Right forelimb (tissue), 1 donor: ENCODE results near the gene PDCD5.
"Not testable (repeated sequence)": the region's sequence is repeated elsewhere in the genome, so short reads cannot be mapped to it uniquely, and the experiment has no call there.

ENCODE experiments used
- DNase-seq: peaks from one replicate; pipeline ENCODE4 v3.0.0-alpha.2; 2018

The PDCD5 gene, protein sequence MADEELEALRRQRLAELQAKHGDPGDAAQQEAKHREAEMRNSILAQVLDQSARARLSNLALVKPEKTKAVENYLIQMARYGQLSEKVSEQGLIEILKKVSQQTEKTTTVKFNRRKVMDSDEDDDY

DNA sequence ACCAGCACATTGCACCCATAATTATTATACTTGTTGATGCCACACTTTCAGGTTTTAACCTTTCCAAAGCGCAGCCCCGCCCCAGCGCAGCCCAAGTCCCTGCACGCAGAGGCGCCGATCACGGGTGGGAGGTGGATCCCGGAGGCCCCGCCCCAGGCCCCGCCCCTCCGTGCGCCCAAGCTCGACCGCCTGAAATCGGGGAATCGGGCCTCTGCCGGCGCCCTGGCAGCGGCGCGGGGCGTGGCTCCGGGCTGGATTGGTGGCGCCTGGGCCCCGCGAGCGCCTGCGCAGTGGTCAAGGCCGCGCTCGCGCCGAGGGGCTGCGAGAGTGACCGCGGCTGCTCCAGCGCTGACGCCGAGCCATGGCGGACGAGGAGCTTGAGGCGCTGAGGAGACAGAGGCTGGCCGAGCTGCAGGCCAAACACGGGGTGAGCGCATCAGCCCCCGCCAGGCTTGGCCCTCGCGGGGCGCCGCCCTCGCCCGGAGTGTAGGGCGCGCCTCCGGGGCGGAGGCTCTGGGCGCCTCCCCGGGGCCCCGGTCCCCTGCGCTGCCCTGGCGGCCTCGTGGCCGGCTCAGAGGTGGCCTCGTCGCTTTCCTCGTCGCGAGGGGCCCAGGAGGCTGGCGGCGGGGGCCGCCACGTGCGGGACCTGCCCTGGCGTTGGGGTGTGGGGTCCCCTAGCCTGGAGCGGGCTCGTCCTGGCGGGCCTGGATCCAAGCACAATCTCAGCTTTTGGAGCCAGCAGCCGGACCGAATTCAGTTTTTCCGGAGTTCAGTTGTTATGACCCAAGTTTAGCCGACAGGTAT lies at the start of gene PDCD5:
TSS of gene PDCD5 (plus strand) at position 290 of the 804 bp plus-strand sequence. CDS start at position 362, 72 bp downstream.
- peak; percentile 96 for DNase-seq

DNA sequence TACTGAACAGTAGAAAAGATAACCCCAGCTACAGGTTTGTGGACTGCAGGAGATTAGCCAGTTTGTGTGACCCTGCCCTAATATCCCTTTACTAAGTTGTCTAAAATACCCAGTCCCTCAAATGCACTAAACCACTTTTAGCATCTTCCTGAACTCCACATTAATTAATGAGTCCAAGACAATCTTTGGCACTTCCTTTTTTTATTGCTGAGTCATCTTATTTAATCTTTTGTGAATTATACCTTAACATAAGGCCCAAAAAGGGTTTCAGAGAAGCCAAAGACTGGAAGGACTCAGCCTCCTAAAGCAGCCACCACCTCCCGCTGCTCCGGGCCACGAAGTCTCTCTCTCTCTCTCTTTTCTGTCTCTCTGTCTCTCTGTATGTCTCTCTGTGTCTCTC lies 48.8 kb upstream of the PDCD5 start:
- DNase-seq = no peak

DNA sequence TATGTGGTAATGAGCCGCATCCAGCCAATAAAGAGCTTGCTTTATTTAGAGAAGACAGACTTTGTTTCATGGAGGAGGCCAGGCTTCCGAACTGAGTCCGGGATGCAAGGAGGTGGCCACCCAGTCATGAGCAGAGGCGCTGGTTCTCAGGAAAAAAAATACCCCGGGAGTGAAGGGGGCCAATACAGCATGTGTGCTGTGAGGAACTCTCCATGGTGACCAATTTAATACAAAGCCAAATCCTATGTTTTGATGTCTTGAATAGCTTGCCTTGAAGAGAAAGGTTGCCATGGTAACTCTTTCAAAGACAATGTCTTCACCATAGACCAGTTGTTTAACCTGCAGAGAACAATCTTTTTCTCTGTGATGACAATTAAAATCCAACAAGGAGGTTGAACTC lies 43.4 kb upstream of the PDCD5 start:
- DNase-seq = no peak

DNA sequence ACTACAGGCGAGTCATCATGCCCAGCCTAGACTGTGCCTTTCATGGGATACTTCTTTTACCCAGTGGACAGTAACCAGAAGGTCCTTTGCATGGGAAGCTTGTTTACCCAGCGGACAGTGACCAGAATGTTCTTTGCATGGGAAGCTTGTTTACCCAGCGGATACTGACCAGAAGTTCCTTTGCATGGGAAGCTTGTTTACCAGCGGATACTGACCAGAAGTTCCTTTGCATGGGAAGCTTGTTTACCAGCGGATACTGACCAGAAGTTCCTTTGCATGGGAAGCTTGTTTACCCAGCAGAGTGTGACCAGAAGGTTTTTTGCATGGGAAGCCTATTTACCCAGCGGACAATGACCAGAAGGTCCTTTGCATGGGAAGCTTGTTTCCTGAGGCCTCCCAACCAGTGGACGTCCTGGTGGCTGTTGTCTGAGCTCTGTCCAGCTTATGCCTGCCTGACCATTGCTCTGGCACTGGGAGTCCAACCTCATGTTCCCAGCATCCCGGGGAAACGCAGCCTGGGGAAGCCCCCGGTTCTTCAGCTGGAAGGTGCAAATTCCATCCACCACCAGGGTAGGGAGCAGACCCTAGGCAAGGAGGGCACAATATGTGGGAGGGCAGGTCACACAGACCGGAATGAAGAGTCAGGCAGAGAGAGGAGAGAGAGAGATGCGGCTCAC lies 41.6 kb upstream of the PDCD5 start:
- no peak for DNase-seq

DNA sequence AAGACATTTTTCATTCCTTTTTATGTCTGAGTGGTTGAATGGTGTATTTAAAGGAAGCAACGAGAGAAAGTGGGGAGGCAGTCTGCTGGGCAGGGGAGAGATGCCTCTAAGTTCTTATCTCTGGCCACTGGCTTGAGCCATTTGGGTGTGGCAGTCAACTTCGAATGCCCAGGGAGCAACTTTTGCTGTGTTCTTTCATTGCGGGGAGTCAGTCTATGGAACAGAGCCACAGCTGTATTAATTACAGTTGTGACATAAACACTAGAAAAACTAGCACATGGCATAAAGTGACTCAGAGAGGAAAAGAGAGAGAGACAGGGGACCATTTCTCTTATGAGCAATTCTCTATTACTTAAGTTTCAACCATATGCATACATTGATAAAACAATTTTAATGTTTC lies 40.4 kb upstream of the PDCD5 start:
- DNase-seq = no peak

DNA sequence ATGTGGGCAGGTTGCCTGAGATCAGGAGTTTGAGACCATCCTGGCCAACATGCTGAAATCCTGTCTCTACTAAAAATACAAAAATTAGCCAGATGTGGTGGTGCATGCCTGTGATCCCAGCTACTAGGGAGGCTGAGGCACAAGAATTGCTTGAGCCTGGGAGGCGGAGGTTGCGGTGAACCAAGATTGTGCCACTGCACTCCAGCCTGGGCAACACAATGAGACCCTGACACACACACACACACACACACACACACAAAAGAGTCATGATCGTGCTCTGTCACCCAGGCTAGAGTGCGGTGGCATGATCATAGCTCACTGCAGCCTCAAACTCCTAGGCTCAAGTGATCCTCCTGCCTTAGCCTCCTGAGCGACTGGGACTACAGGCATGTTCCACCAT lies 39.6 kb upstream of the PDCD5 start:
- DNase-seq = not testable (repeated sequence)

DNA sequence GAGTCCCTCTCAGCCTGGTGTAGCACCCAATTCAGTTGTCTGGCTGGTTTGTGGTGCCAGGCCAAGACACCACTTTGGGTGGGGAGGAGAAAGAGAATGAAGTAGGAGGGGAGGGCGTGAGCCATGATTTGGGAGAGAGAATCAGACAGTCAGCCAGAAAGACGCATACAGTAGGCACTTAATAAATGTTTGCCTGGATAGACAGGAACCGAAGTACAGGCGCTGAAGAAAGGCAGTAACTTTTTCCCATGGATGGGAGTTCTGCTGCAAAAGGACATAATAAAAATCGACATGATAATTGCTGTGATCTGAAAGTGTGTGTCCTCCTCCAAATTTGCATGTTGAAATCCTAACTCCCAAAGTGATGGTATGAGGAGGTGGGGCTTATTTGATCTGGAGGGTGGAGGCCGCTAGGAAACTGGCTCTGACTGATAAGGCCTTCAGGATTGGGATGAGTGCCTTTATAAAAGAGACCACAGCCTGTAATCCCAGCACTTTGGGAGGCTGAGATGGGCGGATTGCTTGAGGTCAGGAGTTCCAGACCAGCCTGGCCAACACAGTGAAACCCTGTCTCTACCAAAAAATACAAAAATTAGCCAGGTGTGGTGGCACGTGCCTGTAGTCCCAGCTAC lies 38.4 kb upstream of the PDCD5 start:
- DNase-seq = no peak

DNA sequence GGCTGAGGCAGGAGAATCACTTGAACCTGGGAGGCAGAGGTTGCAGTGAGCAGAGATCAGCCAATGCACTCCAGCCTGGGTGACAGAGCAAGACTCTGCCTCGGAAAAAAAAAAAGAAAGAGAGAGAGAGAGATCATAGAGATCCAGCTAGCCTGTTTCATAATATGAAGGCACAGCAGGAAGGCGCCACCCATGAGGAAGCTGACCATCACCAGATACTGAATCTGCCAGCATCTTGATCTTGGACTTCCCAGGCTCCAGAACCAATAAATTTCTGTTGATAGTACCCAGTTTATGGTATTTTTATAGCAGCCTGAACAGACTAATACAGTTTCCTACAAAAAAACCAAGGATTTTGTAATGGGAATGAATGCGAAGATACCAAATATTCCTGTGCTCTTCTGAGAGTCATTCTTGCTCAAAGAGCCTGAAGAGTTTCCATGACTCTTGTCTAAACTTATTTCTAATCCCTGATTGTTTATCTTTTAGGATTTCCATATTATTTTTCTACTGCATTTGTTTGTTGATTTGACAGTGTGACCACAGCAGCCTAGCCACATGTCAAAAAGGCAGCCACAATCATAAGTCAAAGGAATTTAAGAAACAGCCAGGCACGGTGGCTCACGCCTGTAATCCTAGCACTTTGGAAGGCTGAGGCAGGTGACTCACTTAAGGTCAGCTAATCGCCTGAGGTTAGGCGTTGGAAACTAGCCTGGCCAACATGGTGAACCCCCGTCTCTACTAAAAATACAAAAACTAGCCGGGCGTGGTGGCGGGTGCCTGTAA lies 37.7 kb upstream of the PDCD5 start:
- DNase-seq = no peak

DNA sequence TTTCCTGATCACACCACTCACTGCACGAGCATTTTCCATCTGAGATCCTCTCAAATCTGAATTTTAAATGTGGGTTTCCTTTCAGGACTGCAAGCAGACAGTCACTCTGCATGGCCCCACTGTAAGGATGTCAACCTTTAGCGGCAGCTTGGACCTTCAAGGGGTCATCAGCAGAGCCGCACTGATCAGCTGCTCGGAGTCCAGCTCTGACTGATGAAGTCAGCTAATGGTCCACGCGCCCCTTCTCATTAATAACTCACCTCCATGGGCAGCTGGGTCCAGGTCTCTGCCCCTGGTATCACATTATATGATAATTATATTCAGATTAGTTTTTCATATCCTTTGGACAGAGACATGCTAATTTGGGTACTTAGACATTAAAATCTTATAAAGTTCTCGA lies 36.1 kb upstream of the PDCD5 start:
- no peak for DNase-seq

DNA sequence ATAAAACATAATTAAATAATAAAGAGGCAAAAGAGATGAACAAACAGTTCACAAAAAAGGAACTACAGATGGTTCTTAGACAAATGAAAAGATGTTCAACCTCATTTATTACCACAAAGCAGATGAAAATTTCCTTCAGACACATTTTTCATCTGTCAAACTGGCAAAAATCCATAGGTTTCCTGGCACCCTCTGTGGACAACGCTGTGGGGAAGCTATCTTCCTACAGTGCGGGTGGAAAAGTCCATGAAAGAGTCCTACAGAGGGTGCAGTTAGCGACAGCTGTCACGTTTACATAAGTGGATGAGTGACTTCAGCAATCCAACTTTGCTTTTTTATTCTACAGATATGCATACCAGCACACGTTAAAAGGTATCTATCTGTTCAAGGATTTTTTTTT lies 30.3 kb upstream of the PDCD5 start:
- DNase-seq = no peak

DNA sequence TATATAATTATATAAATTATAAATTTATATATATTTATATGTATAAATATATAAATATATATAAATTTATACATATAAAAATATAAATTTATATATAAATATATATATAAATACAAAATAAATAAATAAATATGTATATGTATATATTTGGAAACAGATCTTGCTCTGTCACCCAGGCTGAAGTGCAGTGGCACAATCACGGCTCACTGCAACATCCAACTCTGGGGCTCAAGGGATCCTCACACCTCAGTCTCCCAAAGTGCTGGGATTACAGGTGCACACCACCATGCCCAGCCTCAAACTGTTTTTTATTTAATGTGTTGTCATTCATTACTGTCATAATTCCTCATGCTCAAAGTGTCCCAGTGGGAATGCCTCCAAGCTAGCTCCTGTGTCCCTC lies 25.2 kb upstream of the PDCD5 start:
- DNase-seq = no peak

DNA sequence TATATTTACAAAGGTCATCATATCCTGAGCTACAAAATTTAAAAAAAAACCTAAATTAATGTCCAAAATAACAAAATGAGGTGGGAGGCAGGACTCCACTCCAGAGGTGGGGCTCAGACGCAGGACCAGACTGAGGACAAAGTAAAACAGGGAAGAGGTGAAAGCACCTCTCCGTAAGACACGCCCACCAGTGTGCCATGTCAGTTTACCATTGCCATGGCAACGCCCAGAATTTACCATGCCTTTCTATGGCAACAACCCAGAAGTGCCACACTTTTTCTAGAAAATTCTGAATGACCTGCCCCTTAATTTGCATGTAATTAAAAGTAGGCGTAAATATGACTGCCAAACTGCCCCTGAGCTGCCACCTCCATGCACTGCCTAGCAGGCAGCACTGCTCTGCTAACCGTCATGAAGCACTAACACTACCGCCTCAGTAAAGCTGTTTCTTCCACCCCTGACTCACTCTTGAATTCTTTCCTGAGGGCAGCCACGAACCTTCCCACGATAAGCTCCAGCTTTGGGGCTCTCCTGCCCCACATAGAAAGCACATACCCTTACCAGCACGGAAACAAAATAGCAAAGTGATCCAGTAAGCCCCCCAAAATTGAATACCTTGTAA lies 22.3 kb upstream of the PDCD5 start:
- DNase-seq = no peak

DNA sequence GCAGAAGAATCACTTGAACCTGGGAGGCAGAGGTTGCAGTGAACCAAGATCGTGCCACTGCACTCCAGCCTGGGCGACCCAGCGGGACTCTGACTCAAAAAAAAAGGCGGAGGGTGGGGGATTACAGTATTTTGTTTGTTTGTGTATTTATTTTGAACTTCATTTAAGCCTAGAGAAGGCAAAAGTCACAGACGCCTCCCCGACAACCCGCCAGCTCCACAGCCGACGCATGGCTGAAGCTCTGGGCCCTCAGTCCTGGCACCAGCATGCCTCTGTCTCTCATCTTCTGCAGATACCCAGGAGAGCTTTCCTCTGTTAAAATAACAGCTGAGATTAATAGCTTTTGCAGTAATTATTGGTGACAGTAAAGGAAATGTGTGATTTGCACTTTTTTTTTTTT lies 17.2 kb upstream of the PDCD5 start:
- DNase-seq = no peak

DNA sequence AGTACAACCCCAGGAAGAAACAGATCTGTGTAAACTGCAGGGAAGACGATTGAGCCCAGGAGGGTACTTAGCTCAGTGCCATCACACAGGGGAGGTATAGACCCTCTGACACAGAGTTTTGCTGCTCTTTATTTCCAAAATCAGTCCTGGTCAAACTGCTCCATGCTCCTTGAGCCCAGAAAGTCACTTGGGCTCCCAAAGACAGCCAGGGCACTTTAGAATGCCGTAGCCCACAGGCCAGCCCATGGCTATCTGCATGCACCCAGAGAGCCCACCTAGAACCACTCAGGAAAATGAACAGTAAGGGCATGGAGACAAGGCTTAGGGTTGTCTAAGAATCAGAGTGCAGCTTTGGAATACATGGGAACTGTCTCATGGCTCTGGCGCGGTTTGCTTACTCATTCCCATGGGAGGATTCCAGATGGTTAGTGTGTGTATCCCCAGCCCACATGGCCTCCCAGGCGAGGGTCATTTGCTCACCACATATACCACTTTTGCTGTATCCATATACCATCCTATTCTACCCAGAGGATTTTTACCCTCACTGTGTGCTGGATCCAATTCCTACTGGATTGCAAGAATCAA lies 14.7 kb upstream of the PDCD5 start:
- DNase-seq = no peak

DNA sequence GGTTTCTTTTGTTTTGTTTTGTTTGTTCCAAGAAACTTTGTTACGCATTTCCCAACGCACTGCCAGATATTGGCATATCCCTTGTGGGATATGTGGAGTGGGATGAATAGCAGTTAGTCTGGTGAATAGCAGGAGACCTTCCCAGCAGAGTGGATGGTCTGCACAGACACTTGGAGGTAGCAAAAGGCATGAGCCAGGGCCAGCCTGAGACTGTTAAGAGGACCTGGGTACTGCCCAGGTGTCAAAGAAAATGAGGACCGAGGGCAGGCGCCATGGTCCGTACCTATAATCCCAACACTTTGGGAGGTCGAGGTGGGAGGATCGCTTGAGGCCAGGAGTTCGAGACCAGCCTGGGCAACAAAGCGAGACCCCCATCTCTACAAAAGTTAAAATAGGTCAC lies 13.5 kb upstream of the PDCD5 start:
- no peak for DNase-seq

DNA sequence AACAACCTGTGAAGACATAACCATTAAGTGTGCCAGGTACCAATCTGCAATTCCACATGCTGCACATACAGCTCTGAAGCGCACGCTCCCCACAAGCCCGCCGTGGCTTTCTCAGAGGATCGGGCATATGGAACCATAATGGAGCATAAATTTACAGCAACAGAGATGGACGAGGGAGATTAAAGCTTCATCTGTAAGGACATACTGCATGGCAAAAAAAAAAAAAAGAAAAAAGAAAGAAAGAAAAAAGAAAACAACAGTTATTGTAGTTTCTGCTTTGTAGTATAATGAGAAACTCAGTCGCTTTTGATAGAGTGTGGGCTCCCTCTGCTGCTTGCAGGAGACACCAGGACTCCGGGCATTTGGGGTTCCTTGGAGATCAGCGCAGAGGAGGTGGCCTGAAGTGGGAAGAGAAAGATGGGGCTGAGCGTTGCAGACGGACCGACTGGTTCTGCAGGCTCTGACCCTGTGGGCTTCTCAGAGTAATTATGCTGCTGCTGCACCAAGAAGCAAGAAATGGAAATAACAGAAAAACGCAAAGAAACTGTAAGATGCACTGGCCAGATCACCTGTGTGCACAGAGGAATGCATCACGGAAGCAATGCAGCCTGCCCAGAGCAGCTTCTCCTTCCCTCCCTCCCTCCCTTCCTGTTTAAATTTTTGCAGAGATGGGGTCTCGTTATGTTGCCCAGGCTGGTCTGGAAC lies 10.8 kb upstream of the PDCD5 start:
- DNase-seq = peak; percentile 57

DNA sequence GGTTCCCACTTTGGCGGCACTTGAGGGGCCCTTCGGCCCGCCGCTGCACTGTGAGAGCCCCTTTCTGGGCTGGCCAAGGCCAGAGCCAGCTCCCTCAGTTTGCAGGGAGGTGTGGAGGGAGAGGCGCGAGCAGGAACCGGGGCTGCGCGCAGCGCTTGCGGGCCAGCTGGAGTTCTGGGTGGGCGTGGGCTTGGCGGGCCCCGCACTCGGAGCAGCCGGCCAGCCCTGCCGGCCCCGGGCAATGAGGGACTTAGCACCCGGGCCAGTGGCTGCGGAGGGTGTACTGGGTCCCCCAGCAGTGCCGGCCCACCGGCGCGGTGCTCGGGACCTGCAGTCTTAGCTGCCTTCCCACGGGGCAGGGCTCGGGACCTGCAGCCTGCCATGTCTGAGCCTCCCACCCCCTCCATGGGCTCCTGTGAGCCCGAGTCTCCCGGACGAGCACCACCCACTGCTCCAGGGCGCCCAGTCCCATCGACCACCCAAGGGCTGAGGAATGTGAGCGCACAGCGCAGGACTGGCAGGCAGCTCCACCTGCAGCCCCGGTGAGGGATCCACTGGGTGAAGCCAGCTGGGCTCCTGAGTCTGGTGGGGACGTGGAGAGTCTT lies 9.4 kb upstream of the PDCD5 start:
- not testable (repeated sequence) for DNase-seq

DNA sequence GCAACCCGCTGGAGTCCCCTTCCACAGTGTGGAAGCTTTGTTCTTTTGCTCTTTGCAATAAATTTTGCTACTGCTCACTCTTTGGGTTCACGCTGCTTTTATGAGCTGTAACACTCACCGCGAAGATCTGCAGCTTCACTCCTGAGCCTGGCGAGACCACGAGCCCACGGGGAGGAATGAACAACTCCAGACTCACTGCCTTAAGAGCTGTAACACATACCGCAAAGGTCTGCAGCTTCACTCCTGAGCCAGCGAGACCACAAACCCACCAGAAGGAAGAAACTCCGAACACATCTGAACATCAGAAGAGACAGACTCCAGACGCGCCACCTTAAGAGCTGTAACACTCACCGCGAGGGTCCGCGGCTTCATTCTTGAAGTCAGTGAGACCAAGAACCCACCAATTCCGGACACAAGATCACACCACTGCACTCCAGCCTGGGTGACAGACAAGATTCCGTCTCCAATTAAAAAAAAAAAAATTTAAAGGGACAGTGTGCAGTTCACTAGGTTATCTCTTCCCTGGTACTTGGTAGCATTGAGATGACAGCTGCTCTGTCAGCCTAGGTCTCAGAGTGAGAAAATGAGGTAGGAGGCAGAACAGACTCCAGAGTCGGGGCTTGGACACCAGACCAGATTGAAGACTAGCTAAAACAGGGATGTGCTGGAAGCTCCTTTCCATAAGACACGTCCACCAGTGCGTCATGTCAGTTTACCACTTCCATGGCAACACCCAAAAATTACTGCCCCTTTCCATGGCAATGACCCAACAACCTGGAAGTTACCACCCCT lies 8.1 kb upstream of the PDCD5 start:
- DNase-seq = not testable (repeated sequence)

DNA sequence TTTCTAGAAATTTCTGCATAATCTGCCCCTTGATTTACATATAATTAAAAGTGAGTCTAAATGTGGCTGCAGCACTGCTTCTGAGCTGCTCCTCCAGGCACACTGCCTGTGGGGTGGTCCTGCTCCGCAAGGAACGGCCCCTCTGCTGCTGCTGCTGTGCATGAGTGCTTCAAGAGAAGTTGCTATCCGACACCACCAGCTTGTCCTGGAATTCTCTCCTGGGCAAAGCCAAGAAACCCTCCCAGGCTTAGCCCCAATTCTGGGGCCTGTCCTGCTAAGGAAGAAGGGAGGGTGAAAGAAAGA lies 7.5 kb upstream of the PDCD5 start:
- DNase-seq = no peak

DNA sequence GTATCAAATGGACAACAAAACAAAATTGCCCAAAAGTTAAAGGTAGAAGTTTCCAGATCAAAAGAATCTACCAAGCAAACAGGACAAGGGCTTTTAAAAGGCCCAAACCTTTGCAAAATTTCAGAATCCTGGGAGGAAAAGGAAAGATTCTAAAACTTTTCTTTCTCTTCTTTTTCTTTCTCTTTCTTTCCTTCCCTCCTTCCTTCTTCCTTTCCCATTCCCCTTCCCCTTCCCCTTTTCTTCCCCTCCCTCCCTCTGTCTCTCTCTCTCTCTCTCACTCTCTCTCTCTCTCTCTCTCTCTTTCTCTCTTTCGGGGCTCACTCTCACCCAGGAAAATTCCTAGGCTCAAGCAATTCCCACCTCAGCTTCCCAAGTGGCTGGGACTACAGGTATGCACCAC lies 4.2 kb upstream of the PDCD5 start:
- no peak for DNase-seq
